ENCODE measurements around the gene ARAP1. TPM values are rescaled to one million over a fixed set of nuclear protein-coding genes. Genes with fewer than 3 reads are reported as not detected.

The ARAP1 gene
- total and polyA plus RNA-seq, 7 donors, result 31.9 to 135 (median 61.5) TPM

- peaks cover 0 to under 1% (median 0%) of the 10 kb centered on the region in 4 donors for H3K4me1 ChIP-seq
- peaks cover 0 to 5% (median 2%) of the 10 kb centered on the region in 4 donors for H3K9me3 ChIP-seq
- TF ChIP-seq POLR2A (IDR thresholded peaks at IDR 0.05) (no peak), POLR2AphosphoS5 (IDR thresholded peaks at IDR 0.05) (no peak), EP300 (IDR thresholded peaks at IDR 0.05) (no peak), CTCF (IDR thresholded peaks at IDR 0.05) (no peak)
- peaks cover 12 to 52% (median 49%) of the 10 kb centered on the region in 3 donors for H3K27me3 ChIP-seq
- H3K4me3 ChIP-seq, result no peak overlapping the region
- intact Hi-C loops (cut with DNase I), result no loop called here
- no peaks in the 10 kb centered on the region for H3K36me3 ChIP-seq
- no peak for DNase-seq
- 60 to 67% methylated on average over 8 of the region's 8 CpGs for WGBS, 2 donors
- H3K27ac ChIP-seq, result no peak overlapping the region
Observed at GRCh38 chr11:72671152-72672099, 80.8 kb downstream of the ARAP1 start.

- H3K36me3 ChIP-seq, result no peaks in the 10 kb centered on the region
- intact Hi-C loops (cut with DNase I), result no loop called here
- no peak for DNase-seq
- H3K27ac ChIP-seq, result no peak overlapping the region
- H3K4me3 ChIP-seq, result no peak overlapping the region
- TF ChIP-seq POLR2AphosphoS5 (IDR thresholded peaks at IDR 0.05), result no peak
- TF ChIP-seq EP300 (IDR thresholded peaks at IDR 0.05), result no peak
- TF ChIP-seq POLR2A (IDR thresholded peaks at IDR 0.05), result no peak
- no peak for TF ChIP-seq CTCF (IDR thresholded peaks at IDR 0.05)
- WGBS, 2 donors, result 40 to 41% methylated on average over 4 of the region's 4 CpGs
- H3K9me3 ChIP-seq, result peaks cover 0 to 5% (median 2%) of the 10 kb centered on the region in 4 donors
- H3K4me1 ChIP-seq, result no peaks in the 10 kb centered on the region
- H3K27me3 ChIP-seq, result peaks cover 4 to 38% (median 36%) of the 10 kb centered on the region in 3 donors
Observed at GRCh38 chr11:72670041-72670440, 82.2 kb downstream of the ARAP1 start.

- H3K4me1 ChIP-seq, result no peaks in the 10 kb centered on the region
- H3K4me3 ChIP-seq, result no peak overlapping the region
- WGBS, 2 donors, result 71 to 73% methylated on average over 8 of the region's 8 CpGs
- H3K27me3 ChIP-seq, result peaks cover 4 to 33% (median 30%) of the 10 kb centered on the region in 3 donors
- H3K27ac ChIP-seq, result no peak overlapping the region
- no peaks in the 10 kb centered on the region for H3K36me3 ChIP-seq
- intact Hi-C loops (cut with DNase I), result no loop called here
- TF ChIP-seq CTCF (IDR thresholded peaks at IDR 0.05) (no peak), EP300 (IDR thresholded peaks at IDR 0.05) (no peak), POLR2AphosphoS5 (IDR thresholded peaks at IDR 0.05) (no peak), POLR2A (IDR thresholded peaks at IDR 0.05) (no peak)
- no peak for DNase-seq
- H3K9me3 ChIP-seq, result peaks cover 0 to 5% (median 2%) of the 10 kb centered on the region in 4 donors
Observed at GRCh38 chr11:72669527-72669926, 82.7 kb downstream of the ARAP1 start.

GRCh38 chr11:72668629-72669347 lies 83.4 kb downstream of the ARAP1 start:
- Histone ChIP-seq H3K4me1 (no peaks in the 10 kb centered on the region), H3K27ac (no peak overlapping the region), H3K36me3 (no peaks in the 10 kb centered on the region), H3K4me3 (no peak overlapping the region), H3K9me3 (peaks cover 0 to 5% (median 2%) of the 10 kb centered on the region in 4 donors), H3K27me3 (peaks cover 0 to 29% (median 25%) of the 10 kb centered on the region in 3 donors)
- DNase-seq, result no peak
- WGBS, 2 donors, result 51 to 54% methylated on average over 7 of the region's 7 CpGs
- intact Hi-C loops (cut with DNase I), result no loop called here
- TF ChIP-seq EP300 (IDR thresholded peaks at IDR 0.05) (no peak), CTCF (IDR thresholded peaks at IDR 0.05) (no peak), POLR2A (IDR thresholded peaks at IDR 0.05) (no peak), POLR2AphosphoS5 (IDR thresholded peaks at IDR 0.05) (no peak)

Data from sigmoid colon (tissue), 7 donors.